ENCODE measurements around the gene KCNH2. TPM values are rescaled to one million over a fixed set of nuclear protein-coding genes. Genes with fewer than 3 reads are reported as not detected.

KCNH2 gene
- total and polyA plus RNA-seq, 2 of the 13 experiments (the other 11 are each of a cell fraction or from before 2014, with no cell fraction given): 0.09 to 0.11 TPM

DNA sequence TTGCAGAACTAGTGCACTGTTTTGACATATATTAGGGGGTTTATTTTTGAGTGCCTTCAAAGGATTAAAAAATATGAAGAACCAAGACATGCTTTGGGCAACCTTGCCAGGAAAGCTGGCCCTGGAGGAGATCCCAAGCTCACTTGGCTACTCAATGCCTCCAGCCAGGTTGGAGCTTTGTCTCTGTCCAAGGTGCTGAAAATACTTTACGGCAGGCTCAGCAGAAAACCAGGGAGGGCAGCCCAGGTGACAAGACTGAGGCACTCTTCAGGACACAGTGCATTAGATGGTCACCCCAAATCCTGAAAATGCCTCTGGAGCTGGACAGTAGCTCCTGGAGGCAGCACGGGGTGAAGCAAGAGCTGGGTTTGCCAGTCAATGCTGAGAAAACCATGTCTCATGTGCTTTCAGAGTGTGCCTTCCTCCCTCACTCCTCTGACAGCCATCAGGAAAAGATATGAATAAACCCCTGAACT is 5.8 kb upstream of the KCNH2 start (continued):
- TF ChIP-seq ZSCAN22 (CRISPR knock-in tag; IDR thresholded peaks at IDR 0.05): no peak
- TF ChIP-seq MEF2D (CRISPR knock-in tag; IDR thresholded peaks at IDR 0.05): 0 out of 2 replicates have a peak, but pooled peaks have one; percentile 31
- TF ChIP-seq, protein P1, sequence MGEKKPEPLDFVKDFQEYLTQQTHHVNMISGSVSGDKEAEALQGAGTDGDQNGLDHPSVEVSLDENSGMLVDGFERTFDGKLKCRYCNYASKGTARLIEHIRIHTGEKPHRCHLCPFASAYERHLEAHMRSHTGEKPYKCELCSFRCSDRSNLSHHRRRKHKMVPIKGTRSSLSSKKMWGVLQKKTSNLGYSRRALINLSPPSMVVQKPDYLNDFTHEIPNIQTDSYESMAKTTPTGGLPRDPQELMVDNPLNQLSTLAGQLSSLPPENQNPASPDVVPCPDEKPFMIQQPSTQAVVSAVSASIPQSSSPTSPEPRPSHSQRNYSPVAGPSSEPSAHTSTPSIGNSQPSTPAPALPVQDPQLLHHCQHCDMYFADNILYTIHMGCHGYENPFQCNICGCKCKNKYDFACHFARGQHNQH (CRISPR knock-in tag; IDR thresholded peaks at IDR 0.05): peak; percentile 34; the same call in 1 of the 2 replicates
- TF ChIP-seq, protein P2, sequence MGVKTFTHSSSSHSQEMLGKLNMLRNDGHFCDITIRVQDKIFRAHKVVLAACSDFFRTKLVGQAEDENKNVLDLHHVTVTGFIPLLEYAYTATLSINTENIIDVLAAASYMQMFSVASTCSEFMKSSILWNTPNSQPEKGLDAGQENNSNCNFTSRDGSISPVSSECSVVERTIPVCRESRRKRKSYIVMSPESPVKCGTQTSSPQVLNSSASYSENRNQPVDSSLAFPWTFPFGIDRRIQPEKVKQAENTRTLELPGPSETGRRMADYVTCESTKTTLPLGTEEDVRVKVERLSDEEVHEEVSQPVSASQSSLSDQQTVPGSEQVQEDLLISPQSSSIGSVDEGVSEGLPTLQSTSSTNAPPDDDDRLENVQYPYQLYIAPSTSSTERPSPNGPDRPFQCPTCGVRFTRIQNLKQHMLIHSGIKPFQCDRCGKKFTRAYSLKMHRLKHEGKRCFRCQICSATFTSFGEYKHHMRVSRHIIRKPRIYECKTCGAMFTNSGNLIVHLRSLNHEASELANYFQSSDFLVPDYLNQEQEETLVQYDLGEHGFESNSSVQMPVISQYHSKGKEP (CRISPR knock-in tag; IDR thresholded peaks at IDR 0.05): peak; percentile 89; the same call in 1 of the 2 replicates
- TF ChIP-seq ZNF232 (CRISPR knock-in tag; IDR thresholded peaks at IDR 0.05; ENCODE audit: borderline replicate concordance): peak; percentile 57; the same call in 1 of the 2 replicates
- TF ChIP-seq HOXA3 (CRISPR knock-in tag; IDR thresholded peaks at IDR 0.05): 0 out of 2 replicates have a peak, but pooled peaks have one; percentile 16
- peak; percentile 68 for TF ChIP-seq SALL1 (CRISPR knock-in tag; IDR thresholded peaks at IDR 0.05)
- TF ChIP-seq, protein P3, sequence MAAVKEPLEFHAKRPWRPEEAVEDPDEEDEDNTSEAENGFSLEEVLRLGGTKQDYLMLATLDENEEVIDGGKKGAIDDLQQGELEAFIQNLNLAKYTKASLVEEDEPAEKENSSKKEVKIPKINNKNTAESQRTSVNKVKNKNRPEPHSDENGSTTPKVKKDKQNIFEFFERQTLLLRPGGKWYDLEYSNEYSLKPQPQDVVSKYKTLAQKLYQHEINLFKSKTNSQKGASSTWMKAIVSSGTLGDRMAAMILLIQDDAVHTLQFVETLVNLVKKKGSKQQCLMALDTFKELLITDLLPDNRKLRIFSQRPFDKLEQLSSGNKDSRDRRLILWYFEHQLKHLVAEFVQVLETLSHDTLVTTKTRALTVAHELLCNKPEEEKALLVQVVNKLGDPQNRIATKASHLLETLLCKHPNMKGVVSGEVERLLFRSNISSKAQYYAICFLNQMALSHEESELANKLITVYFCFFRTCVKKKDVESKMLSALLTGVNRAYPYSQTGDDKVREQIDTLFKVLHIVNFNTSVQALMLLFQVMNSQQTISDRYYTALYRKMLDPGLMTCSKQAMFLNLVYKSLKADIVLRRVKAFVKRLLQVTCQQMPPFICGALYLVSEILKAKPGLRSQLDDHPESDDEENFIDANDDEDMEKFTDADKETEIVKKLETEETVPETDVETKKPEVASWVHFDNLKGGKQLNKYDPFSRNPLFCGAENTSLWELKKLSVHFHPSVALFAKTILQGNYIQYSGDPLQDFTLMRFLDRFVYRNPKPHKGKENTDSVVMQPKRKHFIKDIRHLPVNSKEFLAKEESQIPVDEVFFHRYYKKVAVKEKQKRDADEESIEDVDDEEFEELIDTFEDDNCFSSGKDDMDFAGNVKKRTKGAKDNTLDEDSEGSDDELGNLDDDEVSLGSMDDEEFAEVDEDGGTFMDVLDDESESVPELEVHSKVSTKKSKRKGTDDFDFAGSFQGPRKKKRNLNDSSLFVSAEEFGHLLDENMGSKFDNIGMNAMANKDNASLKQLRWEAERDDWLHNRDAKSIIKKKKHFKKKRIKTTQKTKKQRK (IDR thresholded peaks at IDR 0.05; ENCODE audit: low read length): no peak
- no peak for TF ChIP-seq TBX3 (IDR thresholded peaks at IDR 0.05; ENCODE audit: borderline replicate concordance)
- TF ChIP-seq ZNF7 (CRISPR knock-in tag; IDR thresholded peaks at IDR 0.05): no peak
- TF ChIP-seq ZNF256 (CRISPR knock-in tag; conservative IDR thresholded peaks at IDR 0.05): no peak
- TF ChIP-seq MEIS2 (CRISPR knock-in tag; IDR thresholded peaks at IDR 0.05): 0 out of 2 replicates have a peak, but pooled peaks have one; percentile 56
- TF ChIP-seq, protein P4, sequence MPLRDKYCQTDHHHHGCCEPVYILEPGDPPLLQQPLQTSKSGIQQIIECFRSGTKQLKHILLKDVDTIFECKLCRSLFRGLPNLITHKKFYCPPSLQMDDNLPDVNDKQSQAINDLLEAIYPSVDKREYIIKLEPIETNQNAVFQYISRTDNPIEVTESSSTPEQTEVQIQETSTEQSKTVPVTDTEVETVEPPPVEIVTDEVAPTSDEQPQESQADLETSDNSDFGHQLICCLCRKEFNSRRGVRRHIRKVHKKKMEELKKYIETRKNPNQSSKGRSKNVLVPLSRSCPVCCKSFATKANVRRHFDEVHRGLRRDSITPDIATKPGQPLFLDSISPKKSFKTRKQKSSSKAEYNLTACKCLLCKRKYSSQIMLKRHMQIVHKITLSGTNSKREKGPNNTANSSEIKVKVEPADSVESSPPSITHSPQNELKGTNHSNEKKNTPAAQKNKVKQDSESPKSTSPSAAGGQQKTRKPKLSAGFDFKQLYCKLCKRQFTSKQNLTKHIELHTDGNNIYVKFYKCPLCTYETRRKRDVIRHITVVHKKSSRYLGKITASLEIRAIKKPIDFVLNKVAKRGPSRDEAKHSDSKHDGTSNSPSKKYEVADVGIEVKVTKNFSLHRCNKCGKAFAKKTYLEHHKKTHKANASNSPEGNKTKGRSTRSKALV (CRISPR knock-in tag; IDR thresholded peaks at IDR 0.05): 0 out of 2 replicates have a peak, but pooled peaks have one; percentile 47
- no peak for TF ChIP-seq SIN3B (IDR thresholded peaks at IDR 0.05; ENCODE audit: low read length)
- TF ChIP-seq, protein P5, sequence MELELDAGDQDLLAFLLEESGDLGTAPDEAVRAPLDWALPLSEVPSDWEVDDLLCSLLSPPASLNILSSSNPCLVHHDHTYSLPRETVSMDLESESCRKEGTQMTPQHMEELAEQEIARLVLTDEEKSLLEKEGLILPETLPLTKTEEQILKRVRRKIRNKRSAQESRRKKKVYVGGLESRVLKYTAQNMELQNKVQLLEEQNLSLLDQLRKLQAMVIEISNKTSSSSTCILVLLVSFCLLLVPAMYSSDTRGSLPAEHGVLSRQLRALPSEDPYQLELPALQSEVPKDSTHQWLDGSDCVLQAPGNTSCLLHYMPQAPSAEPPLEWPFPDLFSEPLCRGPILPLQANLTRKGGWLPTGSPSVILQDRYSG (CRISPR knock-in tag; IDR thresholded peaks at IDR 0.05): 0 out of 2 replicates have a peak, but pooled peaks have one; percentile 48
- TF ChIP-seq SAP130 (CRISPR knock-in tag; IDR thresholded peaks at IDR 0.05; ENCODE audit: low read depth): 0 out of 2 replicates have a peak, but pooled peaks have one; percentile 27
- TF ChIP-seq, protein P6, sequence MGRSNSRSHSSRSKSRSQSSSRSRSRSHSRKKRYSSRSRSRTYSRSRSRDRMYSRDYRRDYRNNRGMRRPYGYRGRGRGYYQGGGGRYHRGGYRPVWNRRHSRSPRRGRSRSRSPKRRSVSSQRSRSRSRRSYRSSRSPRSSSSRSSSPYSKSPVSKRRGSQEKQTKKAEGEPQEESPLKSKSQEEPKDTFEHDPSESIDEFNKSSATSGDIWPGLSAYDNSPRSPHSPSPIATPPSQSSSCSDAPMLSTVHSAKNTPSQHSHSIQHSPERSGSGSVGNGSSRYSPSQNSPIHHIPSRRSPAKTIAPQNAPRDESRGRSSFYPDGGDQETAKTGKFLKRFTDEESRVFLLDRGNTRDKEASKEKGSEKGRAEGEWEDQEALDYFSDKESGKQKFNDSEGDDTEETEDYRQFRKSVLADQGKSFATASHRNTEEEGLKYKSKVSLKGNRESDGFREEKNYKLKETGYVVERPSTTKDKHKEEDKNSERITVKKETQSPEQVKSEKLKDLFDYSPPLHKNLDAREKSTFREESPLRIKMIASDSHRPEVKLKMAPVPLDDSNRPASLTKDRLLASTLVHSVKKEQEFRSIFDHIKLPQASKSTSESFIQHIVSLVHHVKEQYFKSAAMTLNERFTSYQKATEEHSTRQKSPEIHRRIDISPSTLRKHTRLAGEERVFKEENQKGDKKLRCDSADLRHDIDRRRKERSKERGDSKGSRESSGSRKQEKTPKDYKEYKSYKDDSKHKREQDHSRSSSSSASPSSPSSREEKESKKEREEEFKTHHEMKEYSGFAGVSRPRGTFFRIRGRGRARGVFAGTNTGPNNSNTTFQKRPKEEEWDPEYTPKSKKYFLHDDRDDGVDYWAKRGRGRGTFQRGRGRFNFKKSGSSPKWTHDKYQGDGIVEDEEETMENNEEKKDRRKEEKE (IDR thresholded peaks at IDR 0.05): no peak
- TF ChIP-seq PCBP2 (optimal IDR thresholded peaks at IDR 0.05; ENCODE audit: low read depth, low read length, poor library complexity, severe bottlenecking): no peak

Measured in HepG2 (cell line).